ENCODE results near the gene MED12L.

- no peak for TF ChIP-seq CTCF (IDR thresholded peaks at IDR 0.05)
- TF ChIP-seq EP300 (IDR thresholded peaks at IDR 0.05), result no peak
- TF ChIP-seq POLR2AphosphoS5 (IDR thresholded peaks at IDR 0.05), result no peak
- no peak for TF ChIP-seq POLR2A (IDR thresholded peaks at IDR 0.05)
These were observed 210.8 kb downstream of the MED12L start for GRCh38 chr3:151296226-151296625.
